Measurements from ENCODE around the gene HABP4. TPM values are rescaled to one million over a fixed set of nuclear protein-coding genes. Genes with fewer than 3 reads are reported as not detected.

HABP4 gene
- total RNA-seq, 1 experiment from 2014 or later, result 21.0 TPM

DNA sequence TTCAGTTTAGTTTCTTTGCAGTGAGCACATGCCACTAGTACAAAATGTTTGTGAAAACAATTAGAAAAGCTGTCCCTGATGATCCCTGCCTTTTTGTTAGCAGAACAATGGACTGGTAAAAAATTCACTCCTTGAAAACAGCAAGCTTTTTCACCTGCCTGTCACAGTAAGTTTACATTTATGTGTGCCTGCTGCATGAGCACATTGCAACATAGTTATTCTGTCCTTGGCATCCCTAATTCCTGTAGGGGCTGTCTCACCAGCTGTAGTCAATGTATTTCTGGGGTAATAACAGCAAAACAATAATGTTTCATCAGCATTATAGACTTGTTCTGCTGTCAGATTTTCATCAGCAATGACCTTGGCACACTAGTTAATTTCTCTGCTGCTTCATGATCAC lies 20.2 kb upstream of the HABP4 start:
- Histone ChIP-seq H3K27me3 (ENCODE audit: insufficient read depth, low read length) (no peaks in the 10 kb centered on the region), H2AFZ (ENCODE audit: low read depth, low read length, poor library complexity, severe bottlenecking) (no peak overlapping the region), H3K4me1 (ENCODE audit: control insufficient read depth in 1 of 2, insufficient read depth in 2 of 2, low read length in 2 of 2) (no peaks in the 10 kb centered on the region), H3K36me3 (ENCODE audit: control insufficient read depth in 1 of 2, insufficient read depth in 2 of 2, low read length in 2 of 2) (no peaks in the 10 kb centered on the region), H3K9me3 (ENCODE audit: control insufficient read depth in 1 of 2, insufficient read depth in 1 of 2, low read depth in 1 of 2, low read length in 2 of 2) (peaks cover 0 to under 1% of the 10 kb centered on the region in 2 experiments; a peak in 1 of 4 replicates), H3K27ac (ENCODE audit: low read depth, low read length) (no peak overlapping the region), H3K79me2 (ENCODE audit: insufficient read depth, low read length) (no peaks in the 10 kb centered on the region), H4K20me1 (ENCODE audit: insufficient read depth) (no peaks in the 10 kb centered on the region), H3K4me2 (ENCODE audit: low read length) (no peak overlapping the region), H3K4me3 (replicated peaks in 1 of 2; ENCODE audit: low read depth in 1 of 2, low read length in 2 of 2) (no peak overlapping the region), H3K9ac (ENCODE audit: low read length) (no peak overlapping the region), H3K9me2 (ENCODE audit: insufficient read depth) (no peaks in the 10 kb centered on the region)
- CTCF ChIA-PET, result no interaction called here
- POLR2A ChIA-PET, result no interaction called here
- TF ChIP-seq RAD21 (IDR thresholded peaks at IDR 0.05; ENCODE audit: low read depth) (no peak), POLR2AphosphoS5 (IDR thresholded peaks at IDR 0.05; ENCODE audit: low read depth, low read length) (no peak), CEBPB (IDR thresholded peaks at IDR 0.05; ENCODE audit: low read depth) (no peak)
- intact Hi-C loops (cut with micrococcal nuclease), result no loop called here
- BruUV-seq (replicated peaks), result no TSS peak
- ATAC-seq (no peak), DNase-seq (ENCODE audit: low read depth, low spot score) (no peak)
- RAD21 ChIA-PET (ENCODE audit: low non-redundant PET in 1 of 2, low total read pairs in 2 of 2, uncharacterized antibody in 2 of 2, unreplicated experiment in 2 of 2), result no interaction called here

DNA sequence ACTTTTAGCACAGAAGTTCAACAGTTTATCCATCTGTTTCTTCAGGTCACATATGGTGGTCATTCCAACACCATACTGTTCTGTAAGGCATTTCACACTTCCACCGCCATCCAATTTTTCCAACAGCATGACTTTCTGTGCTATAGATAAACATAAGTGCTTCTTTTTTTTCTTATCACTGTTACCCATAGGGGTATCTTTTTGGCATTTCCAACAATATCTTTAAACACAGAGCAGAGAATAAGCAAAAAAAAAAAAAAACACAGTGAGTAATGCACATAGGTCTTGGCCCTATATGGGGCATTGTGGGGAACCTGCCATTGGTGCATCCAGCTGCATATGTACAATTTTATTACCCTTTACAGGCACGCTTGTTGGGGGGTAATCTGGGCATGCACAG lies 19.6 kb upstream of the HABP4 start:
- ATAC-seq (no peak), DNase-seq (ENCODE audit: low read depth, low spot score) (no peak)
- no peaks in the 10 kb centered on the region for H3K4me1 ChIP-seq (ENCODE audit: control insufficient read depth in 1 of 2, insufficient read depth in 2 of 2, low read length in 2 of 2)
- no peaks in the 10 kb centered on the region for H3K27me3 ChIP-seq (ENCODE audit: insufficient read depth, low read length)
- no peaks in the 10 kb centered on the region for H4K20me1 ChIP-seq (ENCODE audit: insufficient read depth)
- no peaks in the 10 kb centered on the region for H3K36me3 ChIP-seq (ENCODE audit: control insufficient read depth in 1 of 2, insufficient read depth in 2 of 2, low read length in 2 of 2)
- H3K4me2 ChIP-seq (ENCODE audit: low read length), result no peak overlapping the region
- BruUV-seq (replicated peaks), result no TSS peak
- intact Hi-C loops (cut with micrococcal nuclease), result no loop called here
- H3K9ac ChIP-seq (ENCODE audit: low read length), result no peak overlapping the region
- peaks cover 0 to 4% of the 10 kb centered on the region in 2 experiments; a peak in 1 of 4 replicates for H3K9me3 ChIP-seq (ENCODE audit: control insufficient read depth in 1 of 2, insufficient read depth in 1 of 2, low read depth in 1 of 2, low read length in 2 of 2)
- H3K4me3 ChIP-seq (replicated peaks in 1 of 2; ENCODE audit: low read depth in 1 of 2, low read length in 2 of 2), result no peak overlapping the region
- POLR2A ChIA-PET, result no interaction called here
- H3K79me2 ChIP-seq (ENCODE audit: insufficient read depth, low read length), result no peaks in the 10 kb centered on the region
- RAD21 ChIA-PET (ENCODE audit: low non-redundant PET in 1 of 2, low total read pairs in 2 of 2, uncharacterized antibody in 2 of 2, unreplicated experiment in 2 of 2), result no interaction called here
- no peak overlapping the region for H2AFZ ChIP-seq (ENCODE audit: low read depth, low read length, poor library complexity, severe bottlenecking)
- CTCF ChIA-PET, result no interaction called here
- no peaks in the 10 kb centered on the region for H3K9me2 ChIP-seq (ENCODE audit: insufficient read depth)
- no peak overlapping the region for H3K27ac ChIP-seq (ENCODE audit: low read depth, low read length)
- no peak for TF ChIP-seq ZNF274 (IDR thresholded peaks at IDR 0.05; ENCODE audit: low read depth, low read length)
- TF ChIP-seq, protein P1, sequence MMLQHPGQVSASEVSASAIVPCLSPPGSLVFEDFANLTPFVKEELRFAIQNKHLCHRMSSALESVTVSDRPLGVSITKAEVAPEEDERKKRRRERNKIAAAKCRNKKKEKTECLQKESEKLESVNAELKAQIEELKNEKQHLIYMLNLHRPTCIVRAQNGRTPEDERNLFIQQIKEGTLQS (IDR thresholded peaks at IDR 0.05), result no peak
- TF ChIP-seq, protein P2, sequence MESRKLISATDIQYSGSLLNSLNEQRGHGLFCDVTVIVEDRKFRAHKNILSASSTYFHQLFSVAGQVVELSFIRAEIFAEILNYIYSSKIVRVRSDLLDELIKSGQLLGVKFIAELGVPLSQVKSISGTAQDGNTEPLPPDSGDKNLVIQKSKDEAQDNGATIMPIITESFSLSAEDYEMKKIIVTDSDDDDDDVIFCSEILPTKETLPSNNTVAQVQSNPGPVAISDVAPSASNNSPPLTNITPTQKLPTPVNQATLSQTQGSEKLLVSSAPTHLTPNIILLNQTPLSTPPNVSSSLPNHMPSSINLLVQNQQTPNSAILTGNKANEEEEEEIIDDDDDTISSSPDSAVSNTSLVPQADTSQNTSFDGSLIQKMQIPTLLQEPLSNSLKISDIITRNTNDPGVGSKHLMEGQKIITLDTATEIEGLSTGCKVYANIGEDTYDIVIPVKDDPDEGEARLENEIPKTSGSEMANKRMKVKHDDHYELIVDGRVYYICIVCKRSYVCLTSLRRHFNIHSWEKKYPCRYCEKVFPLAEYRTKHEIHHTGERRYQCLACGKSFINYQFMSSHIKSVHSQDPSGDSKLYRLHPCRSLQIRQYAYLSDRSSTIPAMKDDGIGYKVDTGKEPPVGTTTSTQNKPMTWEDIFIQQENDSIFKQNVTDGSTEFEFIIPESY (IDR thresholded peaks at IDR 0.05; ENCODE audit: extremely low read depth, insufficient replicate concordance, low read length), result no peak
- TF ChIP-seq SIN3A (IDR thresholded peaks at IDR 0.05; ENCODE audit: low read depth), result no peak
- no peak for TF ChIP-seq ZFX (IDR thresholded peaks at IDR 0.05)
- no peak for TF ChIP-seq CBX3 (IDR thresholded peaks at IDR 0.05; ENCODE audit: low read depth)
- no peak for TF ChIP-seq RAD21 (IDR thresholded peaks at IDR 0.05; ENCODE audit: low read depth)
- TF ChIP-seq, protein P3, sequence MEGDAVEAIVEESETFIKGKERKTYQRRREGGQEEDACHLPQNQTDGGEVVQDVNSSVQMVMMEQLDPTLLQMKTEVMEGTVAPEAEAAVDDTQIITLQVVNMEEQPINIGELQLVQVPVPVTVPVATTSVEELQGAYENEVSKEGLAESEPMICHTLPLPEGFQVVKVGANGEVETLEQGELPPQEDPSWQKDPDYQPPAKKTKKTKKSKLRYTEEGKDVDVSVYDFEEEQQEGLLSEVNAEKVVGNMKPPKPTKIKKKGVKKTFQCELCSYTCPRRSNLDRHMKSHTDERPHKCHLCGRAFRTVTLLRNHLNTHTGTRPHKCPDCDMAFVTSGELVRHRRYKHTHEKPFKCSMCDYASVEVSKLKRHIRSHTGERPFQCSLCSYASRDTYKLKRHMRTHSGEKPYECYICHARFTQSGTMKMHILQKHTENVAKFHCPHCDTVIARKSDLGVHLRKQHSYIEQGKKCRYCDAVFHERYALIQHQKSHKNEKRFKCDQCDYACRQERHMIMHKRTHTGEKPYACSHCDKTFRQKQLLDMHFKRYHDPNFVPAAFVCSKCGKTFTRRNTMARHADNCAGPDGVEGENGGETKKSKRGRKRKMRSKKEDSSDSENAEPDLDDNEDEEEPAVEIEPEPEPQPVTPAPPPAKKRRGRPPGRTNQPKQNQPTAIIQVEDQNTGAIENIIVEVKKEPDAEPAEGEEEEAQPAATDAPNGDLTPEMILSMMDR (IDR thresholded peaks at IDR 0.05 in 2 of 3, conservative IDR thresholded peaks at IDR 0.05 in 1 of 3; ENCODE audit: borderline replicate concordance in 1 of 3, insufficient read depth in 1 of 3, low read depth in 2 of 3, low read length in 2 of 3), result no peak
- no peak for TF ChIP-seq SP1 (IDR thresholded peaks at IDR 0.05; ENCODE audit: low read depth)
- TF ChIP-seq ELF1 (IDR thresholded peaks at IDR 0.05; ENCODE audit: borderline replicate concordance, low read depth), result no peak
- no peak for TF ChIP-seq YY1 (IDR thresholded peaks at IDR 0.05; ENCODE audit: extremely low read depth, insufficient replicate concordance, low read depth, low read length)
- no peak for TF ChIP-seq SRF (IDR thresholded peaks at IDR 0.05; ENCODE audit: low read depth)
- TF ChIP-seq TCF7L2 (IDR thresholded peaks at IDR 0.05; ENCODE audit: borderline replicate concordance, extremely low read depth, insufficient read depth, insufficient read length), result no peak
- TF ChIP-seq CEBPB (IDR thresholded peaks at IDR 0.05; ENCODE audit: low read depth), result no peak
- no peak for TF ChIP-seq EZH2phosphoT487 (IDR thresholded peaks at IDR 0.05; ENCODE audit: borderline replicate concordance)
- no peak for TF ChIP-seq POLR2A (IDR thresholded peaks at IDR 0.05; ENCODE audit: borderline replicate concordance, extremely low read depth, insufficient read depth, insufficient read length)
- TF ChIP-seq POLR2AphosphoS5 (IDR thresholded peaks at IDR 0.05; ENCODE audit: low read depth, low read length), result no peak

Data from HCT116 (cell line).